OCI-LY1 (cell line): ENCODE data around the gene PXK.

Experiments
- H2AFZ ChIP-seq: fragments of 200-600 bp; sonication (generic), shearing (Covaris generic); 2 replicates; pipeline ENCODE4 v1.6.0; 2014; ENCODE audit warnings: antibody characterized with exemption, mild to moderate bottlenecking, low read length
- H3F3A ChIP-seq: fragments of 200-600 bp; sonication (generic), shearing (Covaris generic); 2 replicates; pipeline ENCODE4 v1.6.0; 2014; ENCODE audit warnings: mild to moderate bottlenecking, antibody characterized with exemption, low read length, moderate library complexity; ENCODE audit not compliant: insufficient read depth
- H3K27ac ChIP-seq: fragments of 200-600 bp; sonication (generic); 2 replicates; pipeline ENCODE4 v1.5.1; 2014; ENCODE audit warnings: low read length, mixed run types, mild to moderate bottlenecking, low read depth; ENCODE audit not compliant: poor library complexity, severe bottlenecking
- H3K27me3 ChIP-seq: fragments of 200-600 bp; sonication (generic); 2 replicates; pipeline ENCODE4 v1.6.0; 2014; ENCODE audit warnings: antibody characterized with exemption, mild to moderate bottlenecking, low read length, moderate library complexity; ENCODE audit not compliant: insufficient read depth
- H3K36me3 ChIP-seq: fragments of 200-600 bp; sonication (generic); 2 replicates; pipeline ENCODE4 v1.6.1; 2014; ENCODE audit warnings: mild to moderate bottlenecking, antibody characterized with exemption, low read length, moderate library complexity, mixed read lengths; ENCODE audit not compliant: insufficient read depth
- H3K4me1 ChIP-seq: fragments of 200-600 bp; sonication (generic); 2 replicates; pipeline ENCODE4 v1.5.1; 2014; ENCODE audit warnings: mild to moderate bottlenecking, low read length, moderate library complexity; ENCODE audit not compliant: insufficient read depth, severe bottlenecking
- H3K4me2 ChIP-seq: fragments of 200-600 bp; sonication (generic), shearing (Covaris generic); 2 replicates; pipeline ENCODE4 v1.6.1; 2014; ENCODE audit warnings: low read length
- H3K4me3 ChIP-seq: fragments of 200-600 bp; sonication (generic); 2 replicates; pipeline ENCODE4 v1.5.1; 2014; ENCODE audit warnings: low read length, low read depth, mild to moderate bottlenecking, mixed read lengths; ENCODE audit not compliant: poor library complexity, severe bottlenecking
- H3K79me2 ChIP-seq: fragments of 200-600 bp; shearing (Covaris generic); 2 replicates; pipeline ENCODE4 v1.6.1; 2016; ENCODE audit warnings: mixed run types, low read length, mixed read lengths; ENCODE audit not compliant: insufficient read depth
- H3K9ac ChIP-seq: fragments of 200-600 bp; sonication (generic), shearing (Covaris generic); 2 replicates; pipeline ENCODE4 v1.6.1; 2014; ENCODE audit warnings: mild to moderate bottlenecking, low read length, mixed read lengths
- H3K9me2 ChIP-seq: fragments of 200-600 bp; sonication (generic), shearing (Covaris generic); 2 replicates; pipeline ENCODE4 v1.6.1; 2014; ENCODE audit warnings: low read depth, mild to moderate bottlenecking, low read length, mixed read lengths
- H3K9me3 ChIP-seq: fragments of 200-600 bp; shearing (Covaris generic); 2 replicates; pipeline ENCODE4 v1.6.1; 2014; ENCODE audit warnings: low read length, mixed read lengths
- H4K20me1 ChIP-seq: fragments of 200-600 bp; sonication (generic), shearing (Covaris generic); 2 replicates; pipeline ENCODE4 v1.6.0; 2016; ENCODE audit warnings: mild to moderate bottlenecking, low read length; ENCODE audit not compliant: insufficient read depth
- CTCF ChIP-seq: fragments of 200-600 bp; sonication (generic), shearing (Covaris generic); IDR thresholded peaks from 2 replicates; pipeline ENCODE4 v1.5.1; 2017; ENCODE audit warnings: mild to moderate bottlenecking, antibody characterized with exemption, low read length, moderate library complexity, mixed read lengths
- EZH2 ChIP-seq: fragments of 200-600 bp; sonication (generic), shearing (Covaris generic); IDR thresholded peaks from 2 replicates; pipeline ENCODE4 v1.8.0; 2017; ENCODE audit warnings: borderline replicate concordance, mixed run types, mild to moderate bottlenecking, antibody characterized with exemption, low read length, moderate library complexity, mixed read lengths

PXK gene

GRCh38 chr3:58462829-58463180 lies 130.1 kb downstream of the PXK start:
- no peaks in the 10 kb centered on the region for H3K36me3 ChIP-seq
- H3K9me3 ChIP-seq = no peaks in the 10 kb centered on the region
- H3K79me2 ChIP-seq = no peaks in the 10 kb centered on the region
- no peaks in the 10 kb centered on the region for H3K27me3 ChIP-seq
- H2AFZ ChIP-seq = no peak overlapping the region
- H4K20me1 ChIP-seq = no peaks in the 10 kb centered on the region
- H3K4me3 ChIP-seq = no peak overlapping the region
- no peak overlapping the region for H3K27ac ChIP-seq
- H3K4me2 ChIP-seq = no peak overlapping the region
- H3K9me2 ChIP-seq = no peaks in the 10 kb centered on the region
- H3K4me1 ChIP-seq = no peaks in the 10 kb centered on the region
- H3F3A ChIP-seq = no peaks in the 10 kb centered on the region
- no peak overlapping the region for H3K9ac ChIP-seq
- TF ChIP-seq EZH2 = no peak
- no peak for TF ChIP-seq CTCF

- Histone ChIP-seq H3K9me3 (no peaks in the 10 kb centered on the region), H3K9me2 (no peaks in the 10 kb centered on the region), H3K27me3 (no peaks in the 10 kb centered on the region), H3K9ac (no peak overlapping the region), H3K36me3 (no peaks in the 10 kb centered on the region), H3K4me3 (no peak overlapping the region), H3K79me2 (no peaks in the 10 kb centered on the region), H3F3A (no peaks in the 10 kb centered on the region), H4K20me1 (no peaks in the 10 kb centered on the region), H3K27ac (no peak overlapping the region), H2AFZ (no peak overlapping the region), H3K4me2 (no peak overlapping the region), H3K4me1 (no peaks in the 10 kb centered on the region)
- TF ChIP-seq CTCF = peak; percentile 93
- TF ChIP-seq EZH2 = no peak
Measured at GRCh38 chr3:58463181-58463941, 130.7 kb downstream of the PXK start.

- TF ChIP-seq EZH2 = no peak
- TF ChIP-seq CTCF = no peak
- Histone ChIP-seq H3K27me3 (no peaks in the 10 kb centered on the region), H3K27ac (no peak overlapping the region)
Measured at GRCh38 chr3:58463942-58464271, 131.2 kb downstream of the PXK start.

More at GRCh38 chr3:58463942-58464271, 131.2 kb downstream of the PXK start:
- Histone ChIP-seq H3K4me1 (no peaks in the 10 kb centered on the region), H2AFZ (no peak overlapping the region), H3K9me2 (no peaks in the 10 kb centered on the region), H3K4me2 (no peak overlapping the region), H3K9ac (no peak overlapping the region), H3K79me2 (no peaks in the 10 kb centered on the region), H3F3A (no peaks in the 10 kb centered on the region), H3K36me3 (no peaks in the 10 kb centered on the region), H3K9me3 (no peaks in the 10 kb centered on the region), H3K4me3 (no peak overlapping the region), H4K20me1 (no peaks in the 10 kb centered on the region)
